Mammary epithelial cell (primary cell): ENCODE data around the gene FNIP1.

Experiments used
- EZH2 ChIP-seq: IDR thresholded peaks from 2 replicates; pipeline ENCODE4 v1.6.1; 2012; ENCODE audit warnings: low read length, inconsistent platforms, borderline replicate concordance
- TF ChIP-seq, protein P1 (sequence below), 2 donors: IDR thresholded peaks in 1 of 2; conservative IDR thresholded peaks in 1 of 2; 2 replicates each; pipeline ENCODE4 v1.5.1; 2011 to 2012; ENCODE audit warnings: inconsistent platforms in 2 of 2, low read length in 2 of 2, mild to moderate bottlenecking in 2 of 2, control low read depth in 1 of 2, low read depth in 1 of 2; ENCODE audit not compliant: insufficient read depth in 1 of 2; ENCODE audit errors: extremely low read depth in 1 of 2

GRCh38 chr5:131633830-131634229 lies 163.0 kb downstream of the FNIP1 start:
- TF ChIP-seq, protein P1, sequence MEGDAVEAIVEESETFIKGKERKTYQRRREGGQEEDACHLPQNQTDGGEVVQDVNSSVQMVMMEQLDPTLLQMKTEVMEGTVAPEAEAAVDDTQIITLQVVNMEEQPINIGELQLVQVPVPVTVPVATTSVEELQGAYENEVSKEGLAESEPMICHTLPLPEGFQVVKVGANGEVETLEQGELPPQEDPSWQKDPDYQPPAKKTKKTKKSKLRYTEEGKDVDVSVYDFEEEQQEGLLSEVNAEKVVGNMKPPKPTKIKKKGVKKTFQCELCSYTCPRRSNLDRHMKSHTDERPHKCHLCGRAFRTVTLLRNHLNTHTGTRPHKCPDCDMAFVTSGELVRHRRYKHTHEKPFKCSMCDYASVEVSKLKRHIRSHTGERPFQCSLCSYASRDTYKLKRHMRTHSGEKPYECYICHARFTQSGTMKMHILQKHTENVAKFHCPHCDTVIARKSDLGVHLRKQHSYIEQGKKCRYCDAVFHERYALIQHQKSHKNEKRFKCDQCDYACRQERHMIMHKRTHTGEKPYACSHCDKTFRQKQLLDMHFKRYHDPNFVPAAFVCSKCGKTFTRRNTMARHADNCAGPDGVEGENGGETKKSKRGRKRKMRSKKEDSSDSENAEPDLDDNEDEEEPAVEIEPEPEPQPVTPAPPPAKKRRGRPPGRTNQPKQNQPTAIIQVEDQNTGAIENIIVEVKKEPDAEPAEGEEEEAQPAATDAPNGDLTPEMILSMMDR (conservative IDR thresholded peaks at IDR 0.05 in 1 of 2, IDR thresholded peaks at IDR 0.05 in 1 of 2; ENCODE audit: extremely low read depth in 1 of 2, insufficient read depth in 1 of 2, low read depth in 1 of 2, low read length in 2 of 2), result no peak
- no peak for TF ChIP-seq EZH2
